HG03064 (cell line): ENCODE measurements around the gene STOM.
"Not testable (repeated sequence)": the region's sequence is repeated elsewhere in the genome, so short reads cannot be mapped to it uniquely, and the experiment has no call there.

ENCODE experiments used
- ATAC-seq: cut with Tn5 transposase; IDR thresholded peaks from one replicate; pipeline ENCODE4 v1.9.1; 2021; ENCODE audit warnings: low read depth; ENCODE audit not compliant: unreplicated experiment

Gene STOM, protein sequence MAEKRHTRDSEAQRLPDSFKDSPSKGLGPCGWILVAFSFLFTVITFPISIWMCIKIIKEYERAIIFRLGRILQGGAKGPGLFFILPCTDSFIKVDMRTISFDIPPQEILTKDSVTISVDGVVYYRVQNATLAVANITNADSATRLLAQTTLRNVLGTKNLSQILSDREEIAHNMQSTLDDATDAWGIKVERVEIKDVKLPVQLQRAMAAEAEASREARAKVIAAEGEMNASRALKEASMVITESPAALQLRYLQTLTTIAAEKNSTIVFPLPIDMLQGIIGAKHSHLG

DNA sequence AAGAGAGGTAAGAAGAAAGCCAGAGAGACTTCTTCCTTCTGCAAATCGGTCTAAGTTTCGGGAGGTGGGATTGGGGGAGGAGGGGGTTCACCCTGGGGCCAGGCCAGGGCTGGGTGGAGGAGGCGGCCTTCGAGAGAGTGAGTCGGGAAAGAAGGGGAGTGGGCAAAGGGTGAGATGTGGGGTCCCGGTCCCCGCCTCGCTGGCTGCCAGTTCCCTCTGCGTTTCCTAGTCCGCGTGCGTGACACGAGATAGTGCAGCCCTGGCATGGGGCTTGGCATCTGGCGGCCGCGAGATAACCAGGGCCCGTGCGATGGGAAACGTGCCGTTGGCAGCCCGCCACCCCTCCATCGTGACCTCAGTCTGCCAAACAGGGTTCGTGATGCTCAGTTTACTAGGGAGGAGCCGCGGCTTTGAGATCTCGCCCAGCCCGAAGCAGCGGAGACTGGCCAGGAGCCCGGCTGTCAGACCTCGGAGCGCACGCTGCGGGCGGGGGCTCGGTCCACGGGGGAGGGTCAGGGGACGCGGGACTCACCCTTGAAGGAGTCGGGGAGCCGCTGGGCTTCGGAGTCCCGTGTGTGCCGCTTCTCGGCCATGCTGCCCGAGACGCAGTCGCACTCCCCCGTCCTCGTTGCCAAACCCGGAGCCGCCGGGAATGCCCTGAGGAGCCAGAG lies at the start of gene STOM:
Gene STOM (minus strand): TSS at position 656 of the 671 bp plus-strand sequence. CDS start 63 bp downstream, at position 593.
- peak; percentile 49 for ATAC-seq

DNA sequence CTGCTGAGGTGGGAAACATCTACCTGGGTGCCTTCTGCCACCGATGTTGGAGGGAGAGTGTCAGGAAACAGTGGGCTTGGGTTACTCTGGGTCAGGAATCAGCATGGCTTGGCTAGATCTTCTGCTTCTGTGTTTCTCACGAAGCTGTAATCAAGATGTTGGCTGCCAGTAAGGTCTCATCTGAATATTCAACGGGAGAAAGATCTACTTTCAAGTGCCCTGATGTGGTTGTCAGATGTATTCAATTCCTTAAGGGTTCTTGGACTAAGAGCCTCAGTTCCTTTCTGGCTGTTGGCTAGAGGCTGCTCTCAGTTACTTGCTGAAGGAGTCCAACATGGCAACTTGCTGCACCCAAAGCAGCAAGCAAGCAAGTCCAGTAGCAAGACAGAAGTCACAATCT lies 41.9 kb upstream of the STOM start:
- ATAC-seq = no peak

DNA sequence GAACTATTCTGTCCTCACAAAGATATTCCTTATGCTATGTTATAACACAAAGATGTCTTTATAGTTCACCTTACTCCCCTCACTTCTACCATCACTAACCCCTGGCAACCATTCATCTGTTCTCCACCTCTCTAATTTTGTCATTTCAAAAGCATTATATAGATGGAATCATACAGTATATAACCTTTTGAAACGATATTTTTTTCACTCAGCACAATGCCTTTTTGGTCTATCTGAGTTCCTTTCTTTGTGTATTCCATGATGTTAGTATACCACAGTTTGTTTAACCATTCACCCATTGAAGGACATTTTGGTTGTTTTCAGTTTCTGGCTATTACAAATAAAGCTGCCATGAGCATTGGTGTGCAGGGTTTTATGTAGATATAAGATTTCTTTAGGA lies 35.8 kb upstream of the STOM start:
- ATAC-seq = no peak

DNA sequence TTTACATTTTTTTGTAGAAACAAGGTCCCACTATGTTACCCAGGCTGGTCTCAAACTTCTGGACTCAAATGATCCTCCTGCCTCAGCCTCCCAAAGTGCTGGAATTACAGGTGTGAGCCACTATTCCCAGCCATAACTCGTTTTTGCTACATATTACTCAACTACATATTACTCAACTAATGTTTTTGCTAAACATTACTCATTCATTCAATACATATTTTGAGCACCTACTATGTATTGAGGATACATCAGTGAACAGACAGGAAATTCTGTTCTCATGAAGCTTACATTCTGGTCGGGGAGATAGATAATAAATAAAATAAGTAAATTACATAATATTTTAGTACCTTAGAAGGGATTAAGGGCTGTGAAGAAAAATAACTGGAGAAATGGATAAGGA lies 34.9 kb upstream of the STOM start:
- ATAC-seq = no peak

DNA sequence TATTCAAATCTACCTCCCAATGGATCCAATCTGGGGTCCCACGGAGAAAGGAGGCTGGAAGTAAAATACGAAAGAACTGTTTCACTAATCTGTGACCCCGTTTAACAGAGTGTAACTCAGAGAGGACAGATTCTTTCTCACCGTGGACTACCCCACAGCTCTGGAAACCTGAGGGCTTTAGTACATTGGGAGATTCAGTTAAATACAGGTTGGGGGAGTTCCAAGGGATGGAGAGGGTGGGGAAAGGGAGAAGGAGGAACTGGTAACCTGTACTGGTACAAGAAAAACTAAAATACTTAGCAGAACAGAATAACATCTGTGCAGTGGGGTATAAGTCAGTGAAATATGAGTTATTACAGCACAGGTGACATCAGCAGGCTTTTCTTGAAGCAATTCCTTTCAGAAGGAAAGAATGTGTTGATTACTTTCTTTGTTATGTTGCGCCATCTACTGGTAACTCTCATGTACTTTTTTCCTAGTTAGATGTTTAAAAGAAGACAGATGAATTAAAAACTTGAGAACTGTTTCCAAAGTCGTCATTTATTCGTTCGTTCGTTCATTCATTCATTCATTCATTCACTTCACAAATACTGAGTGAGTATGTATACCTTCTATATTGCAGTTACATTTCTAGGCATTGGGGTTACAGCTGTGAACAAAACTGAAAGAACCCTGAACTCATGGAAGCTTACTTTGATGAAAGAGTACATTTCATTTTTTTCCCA lies 30.0 kb upstream of the STOM start:
- ATAC-seq = no peak

DNA sequence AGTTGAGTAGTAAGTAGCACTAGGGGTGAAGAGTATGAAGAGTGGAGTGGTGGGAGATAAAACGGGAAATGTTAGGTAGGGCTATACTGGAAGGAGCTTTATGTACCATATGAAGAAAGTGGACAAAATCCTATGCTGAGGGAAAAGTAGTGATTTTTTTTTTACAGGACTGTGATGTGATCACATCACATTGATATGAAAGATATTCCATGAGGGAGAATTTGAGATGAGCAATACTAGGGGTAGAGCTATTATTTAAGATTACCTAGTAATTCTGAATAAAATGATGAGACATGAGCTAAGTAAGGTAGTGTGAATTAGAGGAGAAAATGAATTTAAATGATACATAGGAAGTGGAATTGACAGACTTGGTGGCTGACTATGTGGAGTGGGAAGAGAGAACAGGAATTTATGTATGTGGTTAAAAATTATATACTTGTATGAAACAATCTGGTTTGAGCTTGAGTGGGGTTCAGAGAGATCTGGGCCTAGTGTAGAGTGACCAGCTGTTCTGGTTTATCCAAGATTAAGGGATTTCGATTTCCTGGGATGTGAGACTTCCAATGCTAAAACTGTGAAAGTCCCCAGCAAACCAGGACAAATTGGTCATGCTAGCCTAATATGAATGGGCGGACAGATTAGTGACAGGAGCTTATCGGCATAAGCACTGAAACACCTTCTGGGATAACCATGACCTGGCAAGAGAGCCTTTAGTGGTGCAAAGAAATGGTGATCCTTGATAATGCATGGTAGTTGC lies 29.3 kb upstream of the STOM start:
- no peak for ATAC-seq

DNA sequence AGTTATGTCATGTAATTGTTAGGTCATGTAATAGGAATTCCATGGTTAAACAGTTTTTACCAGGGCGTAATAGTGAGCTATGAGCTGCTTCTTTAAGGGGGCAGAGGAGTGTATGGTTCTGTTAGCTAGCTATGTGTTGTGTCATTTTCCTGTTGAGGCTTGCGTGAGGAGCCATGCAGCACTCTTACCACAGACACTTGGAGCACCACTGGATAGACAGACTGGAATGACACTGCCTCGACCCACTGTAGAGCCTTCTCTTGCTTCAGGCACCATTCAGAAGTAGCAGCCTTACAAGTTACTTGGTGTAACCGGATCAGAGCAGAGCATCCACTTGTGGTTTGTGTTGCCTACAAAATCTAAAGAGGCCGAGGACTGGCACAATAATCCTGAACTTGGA lies 28.3 kb upstream of the STOM start:
- no peak for ATAC-seq

DNA sequence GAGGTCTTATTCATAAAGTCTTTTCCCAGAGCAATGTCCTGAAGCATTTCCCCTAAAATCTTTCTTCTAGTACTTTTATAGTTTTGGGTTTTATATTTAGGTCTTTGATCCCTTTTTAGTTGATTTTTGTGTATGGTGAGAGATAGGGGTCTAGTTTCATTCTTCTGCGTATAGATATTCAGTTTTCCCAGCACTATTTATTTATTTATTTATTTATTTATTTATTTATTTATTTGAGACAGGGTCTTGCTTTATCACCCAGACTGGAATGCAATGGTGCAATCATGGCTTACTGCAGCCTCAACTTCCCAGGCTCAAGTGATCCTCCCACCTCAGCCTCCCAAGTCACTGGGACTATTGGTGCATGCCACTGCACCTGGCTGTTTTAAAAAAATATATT lies 27.2 kb upstream of the STOM start:
- not testable (repeated sequence) for ATAC-seq

DNA sequence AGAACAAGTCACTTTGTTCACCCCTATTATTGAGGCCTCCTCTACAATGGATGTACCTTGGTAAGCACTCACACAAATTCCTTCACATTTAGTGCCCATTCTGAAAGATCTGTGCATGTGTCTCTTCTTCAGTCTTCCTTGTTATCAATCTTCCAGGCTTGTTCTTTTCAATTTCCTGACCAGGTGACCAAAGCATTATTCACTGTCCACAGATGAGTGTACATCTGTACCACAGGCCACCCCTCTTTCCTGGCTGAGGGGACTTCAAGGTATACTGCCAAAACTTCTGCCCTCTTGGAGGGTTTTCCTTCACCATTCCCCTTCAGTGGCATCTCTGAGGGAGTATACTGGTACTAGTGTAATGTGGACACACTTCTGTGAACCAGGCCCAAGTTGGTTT lies 25.5 kb upstream of the STOM start:
- no peak for ATAC-seq

DNA sequence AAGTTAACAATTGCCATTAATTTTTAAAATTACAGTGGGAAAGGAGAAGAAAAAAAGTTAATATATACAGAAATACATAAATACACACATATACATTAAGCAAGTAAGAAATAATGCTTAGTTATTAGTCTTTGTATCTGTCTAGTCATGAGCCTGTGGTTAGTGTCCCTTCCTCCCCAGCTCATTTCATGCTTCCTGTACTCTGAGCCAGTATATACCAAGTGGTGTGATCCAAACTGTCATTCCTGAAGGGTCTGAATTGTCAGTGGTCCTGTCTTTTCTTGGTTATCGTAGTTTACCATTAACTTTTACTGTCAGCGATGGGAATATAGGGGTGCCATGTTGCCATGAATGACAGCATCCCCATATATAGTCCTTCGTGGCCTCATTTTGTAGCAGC lies 24.2 kb upstream of the STOM start:
- no peak for ATAC-seq

DNA sequence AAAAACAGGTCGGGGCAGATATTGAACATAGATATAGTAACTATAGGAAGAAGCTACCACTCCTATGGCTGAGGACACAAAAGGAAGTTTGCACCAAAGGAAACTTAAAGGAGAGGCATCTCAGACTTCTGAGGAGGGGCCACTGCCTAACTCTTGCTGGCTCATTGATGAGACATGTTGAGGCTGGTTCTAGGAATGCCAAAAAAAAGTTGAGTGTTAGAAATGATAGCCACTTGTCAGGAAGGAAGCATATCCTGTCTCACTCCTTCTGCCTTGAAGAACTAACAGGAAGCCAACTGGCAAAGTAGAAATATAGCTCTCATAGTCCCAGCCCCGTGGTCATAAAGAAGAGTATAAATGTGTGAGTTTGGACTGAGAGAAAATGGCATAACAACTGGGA lies 23.3 kb upstream of the STOM start:
- no peak for ATAC-seq

DNA sequence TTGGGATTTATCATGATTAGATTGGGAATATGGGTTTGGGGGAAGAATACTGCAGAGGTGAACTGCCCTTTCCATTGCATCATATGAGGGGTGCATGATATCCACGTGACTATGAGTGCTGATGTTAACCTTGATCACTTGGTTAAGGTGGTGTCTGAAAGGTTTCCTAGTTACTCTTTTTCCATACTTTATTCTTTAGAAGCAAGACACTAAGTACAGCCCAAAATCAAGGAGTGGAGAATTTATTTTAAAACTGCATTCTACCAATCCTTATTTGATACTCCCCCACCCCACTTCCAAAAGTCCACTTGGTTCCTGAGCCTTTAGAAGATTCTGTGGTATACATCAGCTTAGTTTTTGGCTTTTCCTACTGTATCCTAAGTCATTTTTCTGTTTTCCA lies 20.3 kb upstream of the STOM start:
- ATAC-seq = no peak

DNA sequence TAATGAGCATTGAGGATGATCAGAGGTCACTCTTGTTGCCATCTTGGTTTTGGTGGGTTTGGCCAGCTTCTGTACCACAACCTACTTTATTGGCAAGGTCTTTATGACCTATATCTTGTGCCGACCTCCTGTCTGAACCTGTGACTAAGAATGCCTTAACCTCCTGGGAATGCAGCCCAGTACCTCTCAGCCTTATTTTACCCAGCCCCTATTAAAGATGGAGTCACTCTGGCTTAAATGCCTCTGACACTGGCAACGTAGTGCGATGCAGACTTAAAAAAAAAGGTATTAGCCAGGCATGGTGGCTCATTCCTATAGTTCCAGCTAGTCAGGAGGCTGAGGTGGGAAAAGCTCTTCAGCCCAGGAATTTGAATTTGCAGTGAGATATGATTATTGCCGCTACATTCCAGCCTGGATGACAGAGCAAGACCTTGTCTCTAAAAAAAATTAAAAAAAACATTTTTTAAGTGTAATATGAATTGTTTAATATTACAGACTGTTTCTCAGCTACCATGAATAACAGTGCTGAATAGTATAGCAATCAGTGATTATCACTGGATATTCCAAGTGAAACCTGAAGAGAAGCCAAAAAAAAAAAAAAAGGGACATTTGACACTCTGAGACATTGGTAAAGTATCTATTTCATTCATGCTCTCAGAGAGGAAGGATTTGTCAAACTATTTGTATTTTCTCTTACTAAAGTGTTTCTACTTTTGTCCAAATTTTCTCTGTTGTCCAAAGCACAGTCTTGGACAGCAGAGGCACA lies 18.3 kb upstream of the STOM start:
- no peak for ATAC-seq

DNA sequence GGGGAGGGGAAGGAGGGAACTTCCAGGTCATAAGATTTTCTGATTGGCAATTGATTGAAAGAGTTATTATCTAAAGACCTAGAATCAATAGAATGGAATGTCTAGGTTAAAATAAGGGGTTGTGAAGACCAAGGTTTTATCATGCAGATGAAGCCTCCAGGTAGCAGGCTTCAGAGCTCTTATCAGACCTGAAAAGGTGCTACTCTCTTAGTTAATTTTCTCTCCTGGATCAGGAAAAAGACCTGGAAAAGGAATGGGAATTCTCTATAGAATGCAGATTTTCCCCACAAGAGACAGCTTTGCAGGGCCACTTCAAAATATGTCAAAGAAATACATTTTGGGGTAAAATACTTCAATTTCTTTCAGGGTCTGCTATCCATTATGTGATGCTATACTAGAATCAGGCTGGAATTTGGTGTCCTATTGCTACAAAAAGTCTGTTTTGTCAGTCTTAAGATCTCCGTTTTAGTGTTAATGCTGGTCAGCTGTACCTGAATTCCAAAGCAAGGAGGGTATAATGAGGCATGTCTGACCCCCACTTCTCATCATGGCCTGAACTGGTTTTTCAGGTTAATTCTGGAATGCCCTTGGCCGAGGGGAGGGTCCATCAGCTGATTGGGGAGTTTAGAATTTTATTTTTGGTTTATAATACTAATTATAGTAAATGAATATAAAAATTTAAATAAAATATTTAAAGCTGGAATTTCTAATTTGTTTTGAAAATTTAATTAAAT lies 16.6 kb upstream of the STOM start:
- ATAC-seq = no peak

DNA sequence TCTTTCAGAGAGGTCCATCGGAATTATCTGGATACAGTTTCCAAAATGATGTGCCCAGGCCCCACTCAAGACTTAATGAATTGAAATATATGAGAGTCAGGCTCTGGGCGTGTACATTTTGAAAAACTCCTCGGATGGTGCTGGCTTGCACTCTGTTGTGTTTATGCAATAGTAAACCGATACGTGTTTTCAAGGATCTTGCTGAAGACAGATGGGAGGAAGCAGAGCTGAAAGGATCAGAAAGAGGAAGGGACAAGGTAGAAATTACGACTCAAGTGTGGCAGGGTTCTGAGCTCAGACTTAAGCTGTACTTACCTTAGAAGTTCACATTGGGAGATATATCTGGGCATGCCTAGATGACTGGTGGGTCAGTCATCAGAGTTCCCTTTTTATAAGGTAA lies 13.7 kb upstream of the STOM start:
- ATAC-seq = no peak

DNA sequence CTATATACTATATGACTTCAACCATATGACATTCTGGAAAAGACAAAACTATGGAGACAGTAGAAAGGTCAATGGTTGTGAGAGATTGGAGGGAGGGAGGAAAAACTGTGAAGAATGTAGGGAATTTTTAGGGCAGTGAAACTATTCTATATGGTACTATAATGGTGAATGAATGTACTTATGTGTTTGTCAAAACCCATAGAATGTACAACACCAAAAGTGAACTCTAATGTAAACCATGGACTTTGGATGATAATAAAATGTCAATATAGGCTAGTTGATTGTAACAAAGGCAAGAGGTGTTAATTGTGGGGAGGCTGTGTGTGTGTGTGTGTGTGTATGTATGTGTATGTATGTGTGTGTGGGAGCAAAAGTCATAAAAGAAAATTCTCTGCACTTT lies 10.8 kb upstream of the STOM start:
- ATAC-seq = no peak

DNA sequence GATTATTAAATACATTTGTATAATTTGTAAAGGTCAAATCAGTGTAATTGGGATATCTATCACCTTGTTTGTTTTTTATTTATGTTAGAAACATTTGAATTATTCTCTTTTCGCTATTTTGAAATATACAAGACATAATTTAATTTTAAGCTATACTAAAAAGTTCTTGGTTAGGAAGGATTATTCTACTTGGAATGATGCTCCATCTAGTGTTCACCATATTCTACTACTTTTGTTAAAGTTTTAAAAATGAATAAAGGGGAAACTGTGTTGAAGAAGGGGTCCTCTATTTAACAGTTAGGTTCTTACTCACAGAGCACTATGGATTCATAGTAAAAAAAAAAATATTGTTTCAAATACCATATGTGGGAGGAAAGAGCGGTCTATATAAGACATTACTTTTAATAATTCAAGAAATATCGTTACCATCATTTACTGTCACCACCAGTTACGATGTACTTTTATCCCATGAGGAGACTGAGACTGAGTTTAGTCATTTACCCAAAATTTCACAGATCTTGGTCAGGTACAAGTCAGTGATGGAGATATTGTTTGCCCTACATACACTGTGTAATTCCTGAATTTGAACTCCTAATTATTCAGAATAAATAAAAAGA lies 6.3 kb upstream of the STOM start:
- ATAC-seq = no peak

DNA sequence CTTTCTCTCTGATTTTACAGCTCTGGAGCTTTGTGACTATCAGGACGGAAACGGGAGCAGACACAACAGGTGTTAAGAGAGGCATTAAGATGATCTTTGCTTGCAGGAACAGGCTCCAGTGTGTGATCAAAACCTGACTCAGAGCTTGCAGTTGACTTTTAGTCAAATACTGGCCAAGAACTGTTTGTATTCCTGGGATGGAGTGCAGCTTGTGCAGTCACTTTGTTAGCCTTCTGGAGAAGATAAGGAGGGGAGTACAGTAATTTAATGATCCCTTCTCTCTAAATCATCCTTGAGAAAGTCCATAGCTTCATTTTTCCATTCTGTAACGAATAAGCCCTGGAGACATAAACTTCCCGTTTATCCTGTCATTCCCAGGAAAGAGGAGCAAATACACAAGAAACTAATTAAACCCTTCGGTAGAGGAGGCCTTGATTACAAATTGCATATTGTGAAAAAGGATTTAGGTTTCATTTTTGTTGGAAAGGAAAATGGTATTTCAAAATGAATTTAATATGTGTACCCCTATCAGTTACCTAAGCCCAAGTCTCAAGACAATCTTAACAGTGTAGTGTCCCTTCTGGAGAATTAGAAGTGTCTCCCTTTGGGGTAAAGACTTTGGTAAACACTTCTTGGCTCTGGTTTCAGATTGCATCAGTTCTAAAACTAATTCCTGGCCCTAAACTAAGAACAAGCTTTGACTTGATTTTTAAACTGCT lies 3.1 kb upstream of the STOM start:
- no peak for ATAC-seq
